HFF-Myc (cell line): Measurements from ENCODE around the gene CEACAM1.

Experiments
- DNase-seq: peaks from one replicate; pipeline ENCODE4 v3.0.0-alpha.2; 2011; ENCODE audit warnings: low read depth; ENCODE audit errors: extremely low read depth
- H3K4me3 ChIP-seq: replicated peaks from 2 replicates; pipeline ENCODE4 v1.5.1; 2011; ENCODE audit warnings: low read depth, mild to moderate bottlenecking, control low read depth, low read length
- CTCF ChIP-seq: IDR thresholded peaks from 2 replicates; pipeline ENCODE4 v1.5.1; 2012; ENCODE audit warnings: mild to moderate bottlenecking, low read depth, low read length, control low read depth; ENCODE audit errors: missing control alignments

The CEACAM1 gene

DNA sequence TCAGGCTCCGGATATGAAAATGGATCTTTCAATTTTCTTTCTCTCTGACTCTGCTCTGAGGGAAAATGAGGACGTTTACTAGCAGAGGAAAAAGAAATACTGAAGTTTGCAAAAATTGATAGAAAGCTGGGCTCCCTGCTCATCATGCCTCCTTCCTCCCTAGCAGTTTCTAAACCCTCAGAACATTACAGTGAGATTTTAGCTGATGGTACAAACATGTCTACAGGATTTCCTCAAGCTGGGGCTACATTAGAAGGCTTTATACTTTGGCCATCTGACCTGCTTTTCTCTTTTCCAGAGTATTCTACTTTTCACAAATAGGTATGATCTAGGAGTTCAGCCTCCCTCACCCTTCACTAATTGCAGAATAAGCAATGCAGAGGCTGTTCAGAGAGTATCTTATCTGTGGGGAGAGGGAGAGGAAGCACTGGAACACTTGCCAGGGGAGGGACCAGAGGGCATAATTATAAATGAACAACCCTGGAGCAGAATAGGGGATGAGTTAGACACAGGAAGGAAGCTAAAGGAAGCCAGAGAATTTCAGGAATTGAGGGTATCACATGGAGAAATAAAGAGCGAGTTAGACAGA, 30.0 kb downstream of the CEACAM1 start:
- DNase-seq: no peak
- no peak overlapping the region for H3K4me3 ChIP-seq
- no peak for TF ChIP-seq CTCF

DNA sequence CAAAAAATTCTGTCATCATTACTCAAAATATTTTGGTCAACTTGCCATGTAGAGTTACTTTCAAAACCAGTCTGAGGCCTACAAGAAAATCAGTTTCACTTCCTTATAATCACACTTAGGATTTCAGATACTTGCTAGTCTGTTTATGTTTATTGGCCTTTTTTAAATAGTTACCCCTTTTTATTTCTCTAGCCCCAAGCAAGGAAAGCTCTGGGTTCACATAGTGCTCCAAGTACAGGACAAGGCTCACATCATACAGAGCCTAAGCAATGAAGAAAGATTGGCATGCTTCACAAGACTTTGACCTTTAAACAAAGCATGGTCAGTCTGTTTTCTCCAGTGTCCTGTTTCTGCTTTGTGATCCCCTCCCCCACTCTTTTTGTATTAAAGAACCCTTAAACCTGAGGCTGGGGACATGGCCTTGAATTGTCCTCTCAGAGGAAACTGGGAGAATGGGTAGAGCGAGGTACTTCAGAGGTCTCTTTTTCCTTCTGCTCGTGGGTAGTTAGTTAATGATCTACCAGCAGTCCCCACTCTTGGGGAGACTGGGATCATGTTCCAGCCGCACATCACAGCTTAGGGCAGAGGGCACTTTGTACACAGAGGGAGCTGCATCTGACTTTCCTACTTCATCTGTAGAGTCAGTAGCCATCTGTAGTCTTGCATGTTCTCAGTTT, 30.7 kb downstream of the CEACAM1 start:
- no peak for DNase-seq
- TF ChIP-seq CTCF: no peak
- H3K4me3 ChIP-seq: no peak overlapping the region

DNA sequence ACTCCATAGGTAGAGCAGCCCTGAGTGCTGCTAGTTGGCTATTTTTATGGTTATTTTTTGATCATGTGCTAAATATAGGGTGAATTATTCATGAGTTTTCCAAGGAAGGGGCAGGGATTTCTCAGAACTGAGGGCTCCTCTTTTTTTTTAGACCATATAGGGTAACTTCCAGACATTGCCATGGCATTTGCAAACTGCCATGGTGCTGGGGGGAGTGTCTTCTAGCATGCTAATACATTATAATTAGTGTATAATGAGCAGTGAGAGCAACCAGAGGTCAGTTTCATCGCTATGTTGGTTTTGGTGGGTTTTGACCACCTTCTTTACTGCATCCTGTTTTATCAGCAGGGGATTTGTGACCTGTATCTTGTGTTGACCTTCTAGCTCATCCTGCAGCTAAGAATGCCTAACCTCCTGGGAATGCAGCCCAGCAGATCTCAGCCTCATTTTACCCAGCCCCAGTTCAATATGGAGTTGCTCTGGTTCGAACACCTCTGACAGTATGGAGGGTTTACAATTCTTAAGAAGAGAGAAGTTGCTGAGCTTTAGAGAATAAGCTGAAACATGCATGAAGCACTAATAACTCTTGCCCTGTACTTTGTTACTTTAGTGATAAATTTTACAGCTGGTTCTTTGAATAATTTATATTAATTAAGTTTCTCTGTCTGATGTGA, 31.7 kb downstream of the CEACAM1 start:
- no peak for TF ChIP-seq CTCF
- H3K4me3 ChIP-seq: no peak overlapping the region
- DNase-seq: no peak

- DNase-seq: no peak
- TF ChIP-seq CTCF: no peak
- no peak overlapping the region for H3K4me3 ChIP-seq
Measured at GRCh38 chr19:42495663-42496062, 32.6 kb downstream of the CEACAM1 start.

DNA sequence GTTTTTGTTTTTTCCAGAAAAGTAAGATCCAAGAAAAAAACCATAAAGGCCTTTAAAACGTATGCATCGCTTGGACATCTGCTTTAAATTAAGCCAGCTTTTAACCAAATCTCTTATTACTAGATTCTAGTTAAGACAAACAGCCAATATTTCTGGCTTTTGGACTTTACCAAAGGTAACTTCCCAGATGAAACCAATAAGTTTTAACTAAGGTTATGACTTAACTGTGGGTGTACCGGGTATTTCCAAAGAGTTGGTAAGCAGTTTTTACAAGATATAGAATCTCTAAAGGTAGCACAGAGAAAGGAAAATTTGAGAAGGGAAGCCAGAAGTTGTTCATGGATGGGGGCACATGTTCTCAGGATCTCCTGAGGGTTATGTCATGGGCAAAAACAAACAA, 34.0 kb downstream of the CEACAM1 start:
- no peak overlapping the region for H3K4me3 ChIP-seq
- no peak for TF ChIP-seq CTCF
- peak; percentile 42 for DNase-seq

- no peak overlapping the region for H3K4me3 ChIP-seq
- DNase-seq: no peak
- no peak for TF ChIP-seq CTCF
Measured at GRCh38 chr19:42488783-42489521, 39.3 kb downstream of the CEACAM1 start.
